OCI-M1 (cell line): ENCODE measurements around the gene FGD5.
"Not testable (repeated sequence)": the region's sequence is repeated elsewhere in the genome, so short reads cannot be mapped to it uniquely, and the experiment has no call there.

ENCODE experiments used
- DNase-seq: peaks from one replicate; lab custom pipeline; 2025; lab: John Stamatoyannopoulos, UW

FGD5 gene

GRCh38 chr3:14876921-14877333 lies 58.2 kb downstream of the FGD5 start:
- no peak for DNase-seq

GRCh38 chr3:14877469-14877868 lies 58.7 kb downstream of the FGD5 start:
- DNase-seq: no peak

- no peak for DNase-seq
These were observed 60.6 kb downstream of the FGD5 start for GRCh38 chr3:14879211-14879874.

- DNase-seq: no peak
These were observed 61.8 kb downstream of the FGD5 start for GRCh38 chr3:14880447-14881106.

GRCh38 chr3:14883226-14883625 lies 64.5 kb downstream of the FGD5 start:
- DNase-seq: no peak

GRCh38 chr3:14884665-14885064 lies 65.9 kb downstream of the FGD5 start:
- DNase-seq: no peak

GRCh38 chr3:14885307-14885706 lies 66.5 kb downstream of the FGD5 start:
- DNase-seq: no peak

GRCh38 chr3:14886101-14886500 lies 67.3 kb downstream of the FGD5 start:
- no peak for DNase-seq

- no peak for DNase-seq
These were observed 70.4 kb downstream of the FGD5 start for GRCh38 chr3:14889205-14889604.

- no peak for DNase-seq
These were observed 71.2 kb downstream of the FGD5 start for GRCh38 chr3:14889943-14890342.

- no peak for DNase-seq
These were observed 71.7 kb downstream of the FGD5 start for GRCh38 chr3:14890476-14890875.

- no peak for DNase-seq
These were observed 72.7 kb downstream of the FGD5 start for GRCh38 chr3:14891135-14892132.

GRCh38 chr3:14892226-14892625 lies 73.5 kb downstream of the FGD5 start:
- no peak for DNase-seq

- DNase-seq: no peak
These were observed 75.3 kb downstream of the FGD5 start for GRCh38 chr3:14894085-14894484.

GRCh38 chr3:14897266-14897665 lies 78.5 kb downstream of the FGD5 start:
- no peak for DNase-seq

GRCh38 chr3:14898929-14899328 lies 80.2 kb downstream of the FGD5 start:
- no peak for DNase-seq

- no peak for DNase-seq
These were observed 81.3 kb downstream of the FGD5 start for GRCh38 chr3:14899993-14900618.

GRCh38 chr3:14900881-14901873 lies 82.4 kb downstream of the FGD5 start:
- no peak for DNase-seq

- DNase-seq: no peak
These were observed 84.0 kb downstream of the FGD5 start for GRCh38 chr3:14902719-14903118.

GRCh38 chr3:14903501-14903900 lies 84.7 kb downstream of the FGD5 start:
- not testable (repeated sequence) for DNase-seq
